Keratinocyte (primary cell): ENCODE measurements around the gene CDK5RAP3.

ENCODE experiments used
- CTCF ChIP-seq, 3 experiments: IDR thresholded peaks in 1 of 3; conservative IDR thresholded peaks in 1 of 3; optimal IDR thresholded peaks in 1 of 3; 2 replicates in 2 of 3; 3 replicates in 1 of 3; pipeline versions ENCODE3 to v1.5.1; 2011; ENCODE audit warnings: low read length in 3 of 3, mild to moderate bottlenecking in 3 of 3, moderate library complexity in 2 of 3, control low read depth in 1 of 3, inconsistent platforms in 1 of 3; ENCODE audit not compliant: insufficient read depth in 2 of 3; ENCODE audit errors: extremely low read depth in 1 of 3
- EZH2 ChIP-seq: IDR thresholded peaks from one replicate; pipeline ENCODE4 v1.6.1; 2012; ENCODE audit warnings: inconsistent platforms, mild to moderate bottlenecking, low read length, moderate library complexity

DNA sequence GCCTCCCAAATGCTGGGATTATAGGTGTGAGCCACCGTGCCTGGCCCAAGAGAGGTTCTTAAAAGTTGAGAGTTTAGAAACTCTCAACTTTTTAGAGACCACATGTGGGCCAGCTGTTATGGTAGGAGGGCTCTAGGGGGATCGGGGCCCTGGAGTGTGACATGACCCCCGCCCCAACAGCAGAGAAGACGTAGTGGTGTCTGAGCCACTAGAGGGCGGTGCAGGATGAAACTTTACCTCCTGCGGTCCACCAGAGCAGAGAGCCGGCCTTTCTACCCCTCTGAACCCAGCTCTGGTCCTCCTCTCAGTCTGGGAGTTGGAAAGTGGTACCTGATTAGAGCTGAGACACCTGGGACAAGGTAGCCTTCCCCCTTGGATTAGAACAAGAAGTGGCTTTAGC is 7.4 kb downstream of the CDK5RAP3 start:
- TF ChIP-seq CTCF (optimal IDR thresholded peaks at IDR 0.05 in 1 of 3, IDR thresholded peaks at IDR 0.05 in 1 of 3, conservative IDR thresholded peaks at IDR 0.05 in 1 of 3; ENCODE audit: extremely low read depth in 1 of 3, insufficient read depth in 2 of 3, low read length in 3 of 3) (peak; percentile 59 to 84 (median 71)), EZH2 (no peak)
